Measurements from ENCODE around the gene DYNC1I1. TPM values are rescaled to one million over a fixed set of nuclear protein-coding genes. Genes with fewer than 3 reads are reported as not detected.

Gene DYNC1I1
- total and polyA plus RNA-seq, 2 donors: 2.5 to 6.3 TPM

GRCh38 chr7:95907337-95907736 lies 135.0 kb downstream of the DYNC1I1 start:
- DNase-seq (ENCODE audit: low read depth in 6 of 9, low spot score in 9 of 9): no peak
- Histone ChIP-seq H3K27me3 (ENCODE audit: control insufficient read depth in 2 of 2, insufficient read depth in 1 of 2, low read length in 1 of 2) (no peaks in the 10 kb centered on the region), H3K4me3 (ENCODE audit: low read length in 2 of 2) (no peak overlapping the region), H3K36me3 (ENCODE audit: control insufficient read depth in 2 of 2, insufficient read depth in 2 of 2, low read length in 1 of 2) (no peaks in the 10 kb centered on the region), H3K4me1 (ENCODE audit: control insufficient read depth in 2 of 2, insufficient read depth in 2 of 2, low read length in 2 of 2) (no peaks in the 10 kb centered on the region), H3K9me3 (ENCODE audit: control insufficient read depth in 2 of 2, insufficient read depth in 1 of 2, low read length in 1 of 2) (no peaks in the 10 kb centered on the region), H3K27ac (ENCODE audit: low read depth in 1 of 2, low read length in 1 of 2) (no peak overlapping the region)
- WGBS: 91% methylated on average over 5 of the region's 5 CpGs

- Histone ChIP-seq H3K27me3 (ENCODE audit: control insufficient read depth in 2 of 2, insufficient read depth in 1 of 2, low read length in 1 of 2) (no peaks in the 10 kb centered on the region), H3K36me3 (ENCODE audit: control insufficient read depth in 2 of 2, insufficient read depth in 2 of 2, low read length in 1 of 2) (no peaks in the 10 kb centered on the region), H3K4me1 (ENCODE audit: control insufficient read depth in 2 of 2, insufficient read depth in 2 of 2, low read length in 2 of 2) (no peaks in the 10 kb centered on the region), H3K9me3 (ENCODE audit: control insufficient read depth in 2 of 2, insufficient read depth in 1 of 2, low read length in 1 of 2) (no peaks in the 10 kb centered on the region), H3K27ac (ENCODE audit: low read depth in 1 of 2, low read length in 1 of 2) (no peak overlapping the region), H3K4me3 (ENCODE audit: low read length in 2 of 2) (no peak overlapping the region)
- WGBS: 74% methylated on average over 4 of the region's 4 CpGs
- no peak for DNase-seq (ENCODE audit: low read depth in 6 of 9, low spot score in 9 of 9)
Observed at GRCh38 chr7:95908499-95908898, 136.1 kb downstream of the DYNC1I1 start.

- no peaks in the 10 kb centered on the region for H3K4me1 ChIP-seq (ENCODE audit: control insufficient read depth in 2 of 2, insufficient read depth in 2 of 2, low read length in 2 of 2)
- no peak overlapping the region for H3K27ac ChIP-seq (ENCODE audit: low read depth in 1 of 2, low read length in 1 of 2)
- no peaks in the 10 kb centered on the region for H3K27me3 ChIP-seq (ENCODE audit: control insufficient read depth in 2 of 2, insufficient read depth in 1 of 2, low read length in 1 of 2)
- no peaks in the 10 kb centered on the region for H3K9me3 ChIP-seq (ENCODE audit: control insufficient read depth in 2 of 2, insufficient read depth in 1 of 2, low read length in 1 of 2)
- DNase-seq (ENCODE audit: low read depth in 6 of 9, low spot score in 9 of 9): no peak
- no peaks in the 10 kb centered on the region for H3K36me3 ChIP-seq (ENCODE audit: control insufficient read depth in 2 of 2, insufficient read depth in 2 of 2, low read length in 1 of 2)
- H3K4me3 ChIP-seq (ENCODE audit: low read length in 2 of 2): no peak overlapping the region
Observed at GRCh38 chr7:95910341-95910740, 138.0 kb downstream of the DYNC1I1 start.

GRCh38 chr7:95915731-95916130 lies 143.4 kb downstream of the DYNC1I1 start:
- H3K4me1 ChIP-seq (ENCODE audit: control insufficient read depth in 2 of 2, insufficient read depth in 2 of 2, low read length in 2 of 2): no peaks in the 10 kb centered on the region
- H3K27me3 ChIP-seq (ENCODE audit: control insufficient read depth in 2 of 2, insufficient read depth in 1 of 2, low read length in 1 of 2): peaks cover 0 to 4% of the 10 kb centered on the region in 2 donors
- H3K9me3 ChIP-seq (ENCODE audit: control insufficient read depth in 2 of 2, insufficient read depth in 1 of 2, low read length in 1 of 2): no peaks in the 10 kb centered on the region
- WGBS: 91% methylated on average over 3 of the region's 3 CpGs
- H3K36me3 ChIP-seq (ENCODE audit: control insufficient read depth in 2 of 2, insufficient read depth in 2 of 2, low read length in 1 of 2): no peaks in the 10 kb centered on the region
- no peak for DNase-seq (ENCODE audit: low read depth in 6 of 9, low spot score in 9 of 9)
- no peak overlapping the region for H3K4me3 ChIP-seq (ENCODE audit: low read length in 2 of 2)
- no peak overlapping the region for H3K27ac ChIP-seq (ENCODE audit: low read depth in 1 of 2, low read length in 1 of 2)

GRCh38 chr7:95916573-95917297 lies 144.4 kb downstream of the DYNC1I1 start:
- H3K27ac ChIP-seq (ENCODE audit: low read depth in 1 of 2, low read length in 1 of 2): no peak overlapping the region
- H3K27me3 ChIP-seq (ENCODE audit: control insufficient read depth in 2 of 2, insufficient read depth in 1 of 2, low read length in 1 of 2): peaks cover 0 to 4% of the 10 kb centered on the region in 2 donors
- H3K36me3 ChIP-seq (ENCODE audit: control insufficient read depth in 2 of 2, insufficient read depth in 2 of 2, low read length in 1 of 2): no peaks in the 10 kb centered on the region
- H3K4me3 ChIP-seq (ENCODE audit: low read length in 2 of 2): no peak overlapping the region
- 49% methylated on average over 19 of the region's 19 CpGs for WGBS
- H3K9me3 ChIP-seq (ENCODE audit: control insufficient read depth in 2 of 2, insufficient read depth in 1 of 2, low read length in 1 of 2): no peaks in the 10 kb centered on the region
- no peaks in the 10 kb centered on the region for H3K4me1 ChIP-seq (ENCODE audit: control insufficient read depth in 2 of 2, insufficient read depth in 2 of 2, low read length in 2 of 2)
- peak; percentile 26 to 76 (median 48) for DNase-seq (ENCODE audit: low read depth in 6 of 9, low spot score in 9 of 9)

- Histone ChIP-seq H3K36me3 (ENCODE audit: control insufficient read depth in 2 of 2, insufficient read depth in 2 of 2, low read length in 1 of 2) (no peaks in the 10 kb centered on the region), H3K4me3 (ENCODE audit: low read length in 2 of 2) (no peak overlapping the region), H3K27me3 (ENCODE audit: control insufficient read depth in 2 of 2, insufficient read depth in 1 of 2, low read length in 1 of 2) (peaks cover 0 to 4% of the 10 kb centered on the region in 2 donors), H3K27ac (ENCODE audit: low read depth in 1 of 2, low read length in 1 of 2) (no peak overlapping the region), H3K9me3 (ENCODE audit: control insufficient read depth in 2 of 2, insufficient read depth in 1 of 2, low read length in 1 of 2) (no peaks in the 10 kb centered on the region), H3K4me1 (ENCODE audit: control insufficient read depth in 2 of 2, insufficient read depth in 2 of 2, low read length in 2 of 2) (no peaks in the 10 kb centered on the region)
- 95% methylated on average over 8 of the region's 8 CpGs for WGBS
- DNase-seq (ENCODE audit: low read depth in 6 of 9, low spot score in 9 of 9): no peak
Observed at GRCh38 chr7:95917634-95918033, 145.3 kb downstream of the DYNC1I1 start.

- DNase-seq (ENCODE audit: low read depth in 6 of 9, low spot score in 9 of 9): no peak
- no peak overlapping the region for H3K4me3 ChIP-seq (ENCODE audit: low read length in 2 of 2)
- H3K4me1 ChIP-seq (ENCODE audit: control insufficient read depth in 2 of 2, insufficient read depth in 2 of 2, low read length in 2 of 2): no peaks in the 10 kb centered on the region
- peaks cover 0 to 4% of the 10 kb centered on the region in 2 donors for H3K27me3 ChIP-seq (ENCODE audit: control insufficient read depth in 2 of 2, insufficient read depth in 1 of 2, low read length in 1 of 2)
- no peaks in the 10 kb centered on the region for H3K36me3 ChIP-seq (ENCODE audit: control insufficient read depth in 2 of 2, insufficient read depth in 2 of 2, low read length in 1 of 2)
- 98% methylated on average over 2 of the region's 2 CpGs for WGBS
- H3K9me3 ChIP-seq (ENCODE audit: control insufficient read depth in 2 of 2, insufficient read depth in 1 of 2, low read length in 1 of 2): no peaks in the 10 kb centered on the region
- no peak overlapping the region for H3K27ac ChIP-seq (ENCODE audit: low read depth in 1 of 2, low read length in 1 of 2)
Observed at GRCh38 chr7:95919556-95919955, 147.2 kb downstream of the DYNC1I1 start.

- DNase-seq (ENCODE audit: low read depth in 6 of 9, low spot score in 9 of 9): no peak
- Histone ChIP-seq H3K4me3 (ENCODE audit: low read length in 2 of 2) (no peak overlapping the region), H3K27me3 (ENCODE audit: control insufficient read depth in 2 of 2, insufficient read depth in 1 of 2, low read length in 1 of 2) (peaks cover 0 to under 1% of the 10 kb centered on the region in 2 donors), H3K27ac (ENCODE audit: low read depth in 1 of 2, low read length in 1 of 2) (no peak overlapping the region), H3K36me3 (ENCODE audit: control insufficient read depth in 2 of 2, insufficient read depth in 2 of 2, low read length in 1 of 2) (no peaks in the 10 kb centered on the region), H3K9me3 (ENCODE audit: control insufficient read depth in 2 of 2, insufficient read depth in 1 of 2, low read length in 1 of 2) (no peaks in the 10 kb centered on the region), H3K4me1 (ENCODE audit: control insufficient read depth in 2 of 2, insufficient read depth in 2 of 2, low read length in 2 of 2) (no peaks in the 10 kb centered on the region)
- WGBS: 91% methylated on average over 3 of the region's 3 CpGs
Observed at GRCh38 chr7:95921543-95921942, 149.2 kb downstream of the DYNC1I1 start.

GRCh38 chr7:95922191-95922590 lies 149.8 kb downstream of the DYNC1I1 start:
- no peak for DNase-seq (ENCODE audit: low read depth in 6 of 9, low spot score in 9 of 9)
- H3K4me1 ChIP-seq (ENCODE audit: control insufficient read depth in 2 of 2, insufficient read depth in 2 of 2, low read length in 2 of 2): no peaks in the 10 kb centered on the region
- H3K36me3 ChIP-seq (ENCODE audit: control insufficient read depth in 2 of 2, insufficient read depth in 2 of 2, low read length in 1 of 2): no peaks in the 10 kb centered on the region
- WGBS: 75% methylated on average over 3 of the region's 3 CpGs
- no peak overlapping the region for H3K4me3 ChIP-seq (ENCODE audit: low read length in 2 of 2)
- H3K9me3 ChIP-seq (ENCODE audit: control insufficient read depth in 2 of 2, insufficient read depth in 1 of 2, low read length in 1 of 2): no peaks in the 10 kb centered on the region
- H3K27me3 ChIP-seq (ENCODE audit: control insufficient read depth in 2 of 2, insufficient read depth in 1 of 2, low read length in 1 of 2): no peaks in the 10 kb centered on the region
- no peak overlapping the region for H3K27ac ChIP-seq (ENCODE audit: low read depth in 1 of 2, low read length in 1 of 2)
